ENCODE results near the gene SCUBE1.

Gene SCUBE1

DNA sequence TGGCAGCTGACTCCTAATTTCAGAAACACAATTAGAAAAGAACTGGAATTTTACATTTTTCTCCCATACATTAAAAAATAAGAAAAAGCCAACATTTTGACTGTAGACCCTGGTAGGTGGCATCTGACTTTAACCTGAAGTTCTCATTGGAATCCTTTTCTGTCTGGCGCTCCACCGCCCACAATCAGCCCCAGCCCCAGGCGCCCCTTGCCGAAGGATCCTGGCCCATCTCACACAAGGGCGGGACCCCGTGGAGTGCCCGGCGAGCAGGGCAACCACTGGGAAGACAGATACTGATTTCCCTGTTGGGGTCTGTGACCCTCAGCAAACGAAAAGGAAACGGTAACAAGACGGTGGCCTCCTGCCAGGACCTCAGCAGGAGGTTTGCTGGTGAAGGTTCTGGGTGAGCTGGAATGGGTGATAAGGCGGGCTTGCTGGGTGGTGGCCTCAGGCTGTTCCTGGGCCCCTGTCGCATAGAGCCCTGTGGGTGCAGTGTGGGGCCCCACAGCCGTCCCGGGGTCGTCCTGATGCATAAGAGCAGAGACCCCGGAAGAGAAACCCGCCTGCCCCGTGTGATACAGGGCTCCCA is 176.1 kb downstream of the SCUBE1 start:
- no peak for TF ChIP-seq GATA3 (IDR thresholded peaks at IDR 0.05; ENCODE audit: low read depth, low read length)
- TF ChIP-seq GATA2 (IDR thresholded peaks at IDR 0.05; ENCODE audit: low read depth, low read length) = no peak

DNA sequence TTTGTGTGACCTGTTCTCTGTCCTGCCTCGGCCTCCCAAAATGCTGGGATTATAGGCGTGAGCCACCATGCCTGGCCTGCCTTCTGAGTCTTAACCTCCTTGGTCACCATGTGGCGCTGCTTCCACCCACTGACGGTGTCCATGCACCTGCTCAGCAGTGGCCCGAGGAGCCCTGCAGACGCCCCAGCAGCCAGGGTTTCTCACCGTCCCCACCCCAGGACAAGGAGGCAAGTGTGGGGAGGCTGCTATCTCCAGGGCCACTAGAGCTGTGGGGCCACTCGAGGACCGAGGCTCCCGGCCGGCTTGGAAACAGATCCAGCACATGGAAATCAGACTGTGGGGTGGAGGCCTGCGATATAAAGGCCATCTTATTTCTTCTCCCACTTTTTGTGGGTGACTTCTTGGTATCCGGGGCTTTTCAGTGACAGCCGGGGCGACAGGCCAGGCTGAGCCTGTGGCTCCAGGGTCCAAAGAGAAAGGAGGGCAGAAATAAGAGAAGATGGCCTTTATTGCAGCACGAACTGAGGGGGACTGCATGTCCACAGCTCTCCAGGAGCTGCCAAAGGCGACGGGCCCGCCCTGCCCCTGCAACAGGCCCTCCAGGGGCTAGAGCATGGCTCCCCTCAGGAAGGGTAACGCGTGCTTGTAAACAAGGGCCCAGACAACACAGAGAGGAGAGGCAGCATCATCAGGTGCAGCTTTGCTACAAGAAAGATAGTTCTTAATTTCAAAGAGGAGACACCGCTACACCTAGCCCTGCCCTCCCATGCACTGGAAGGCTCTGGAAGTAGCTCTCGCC is 176.8 kb downstream of the SCUBE1 start:
- TF ChIP-seq GATA3 (IDR thresholded peaks at IDR 0.05; ENCODE audit: low read depth, low read length) (no peak), GATA2 (IDR thresholded peaks at IDR 0.05; ENCODE audit: low read depth, low read length) (no peak)

DNA sequence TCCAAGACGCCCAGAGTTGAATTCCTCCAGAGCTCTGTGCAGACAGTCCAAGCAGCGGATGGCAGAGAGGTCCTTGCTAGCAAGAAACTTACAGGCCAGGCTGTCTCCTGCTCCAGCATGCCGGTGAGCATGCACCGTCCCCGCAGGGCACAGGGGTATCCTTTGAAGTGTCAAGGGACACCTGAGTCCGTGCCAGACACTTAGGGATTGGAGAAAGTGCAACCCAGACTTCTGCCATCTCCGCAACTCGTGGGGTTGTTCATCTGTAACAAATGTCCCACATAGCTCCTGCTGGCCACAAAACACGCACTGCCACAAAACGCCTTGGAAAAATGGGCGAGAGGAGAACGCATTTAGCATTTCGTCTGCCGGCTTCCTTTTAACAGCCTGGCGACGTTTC is 178.5 kb downstream of the SCUBE1 start:
- TF ChIP-seq GATA3 (IDR thresholded peaks at IDR 0.05; ENCODE audit: low read depth, low read length) = no peak
- TF ChIP-seq GATA2 (IDR thresholded peaks at IDR 0.05; ENCODE audit: low read depth, low read length) = no peak

DNA sequence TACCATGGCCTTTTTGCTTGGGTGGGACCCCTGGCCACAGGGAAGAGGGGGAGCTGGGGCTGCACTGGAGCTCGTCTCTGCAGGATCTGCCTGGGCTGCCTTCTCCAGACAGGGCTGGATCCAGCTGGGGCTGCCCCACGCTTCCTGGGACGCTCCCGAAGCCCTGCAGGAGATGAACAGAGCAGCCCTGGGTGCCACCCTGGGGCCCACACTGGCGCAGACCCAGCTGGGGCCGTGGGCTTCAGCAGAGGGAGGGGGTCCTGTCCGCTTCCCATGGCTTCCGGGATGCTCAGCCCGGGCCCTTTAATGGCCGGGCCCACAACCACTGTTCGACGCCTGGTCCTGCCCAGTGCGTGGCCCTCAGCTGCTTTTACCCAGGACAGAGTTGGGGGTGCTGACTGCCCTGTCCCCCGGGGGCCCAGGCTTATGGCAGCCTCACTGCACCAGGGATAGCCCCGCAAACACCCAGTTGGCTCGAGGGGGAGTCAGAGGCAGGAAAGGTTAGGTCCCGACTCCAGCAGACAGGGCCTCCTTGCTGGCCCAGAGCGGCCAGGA is 179.9 kb downstream of the SCUBE1 start:
- TF ChIP-seq GATA2 (IDR thresholded peaks at IDR 0.05; ENCODE audit: low read depth, low read length) = no peak
- TF ChIP-seq GATA3 (IDR thresholded peaks at IDR 0.05; ENCODE audit: low read depth, low read length) = no peak

DNA sequence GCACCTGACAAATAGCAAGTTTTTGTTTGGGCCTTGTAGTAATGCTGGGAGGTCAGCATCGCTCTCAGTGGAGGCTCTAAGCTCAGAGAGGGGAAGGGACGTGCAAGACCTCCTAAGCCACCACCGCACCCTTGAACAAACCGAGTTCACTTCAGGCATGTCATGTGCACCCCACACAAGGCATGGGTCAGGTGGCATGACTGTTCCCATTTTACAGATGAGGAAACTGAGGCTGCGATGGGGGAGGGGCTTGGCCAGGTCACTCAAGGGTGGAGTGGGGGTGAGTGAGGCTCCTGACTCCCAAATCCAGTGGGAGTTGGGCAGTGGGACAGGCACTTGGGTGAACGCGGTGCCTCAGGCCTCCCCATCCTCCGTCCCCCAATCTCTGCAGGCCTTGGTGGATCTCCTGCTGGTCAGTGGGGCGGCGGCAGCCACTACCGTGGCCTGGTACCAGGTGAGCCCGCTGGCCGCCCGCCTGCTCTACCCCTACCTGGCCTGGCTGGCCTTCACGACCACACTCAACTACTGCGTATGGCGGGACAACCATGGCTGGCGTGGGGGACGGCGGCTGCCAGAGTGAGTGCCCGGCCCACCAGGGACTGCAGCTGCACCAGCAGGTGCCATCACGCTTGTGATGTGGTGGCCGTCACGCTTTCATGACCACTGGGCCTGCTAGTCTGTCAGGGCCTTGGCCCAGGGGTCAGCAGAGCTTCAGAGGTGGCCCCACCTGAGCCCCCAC is 180.6 kb downstream of the SCUBE1 start:
- TF ChIP-seq GATA3 (IDR thresholded peaks at IDR 0.05; ENCODE audit: low read depth, low read length) (no peak), GATA2 (IDR thresholded peaks at IDR 0.05; ENCODE audit: low read depth, low read length) (no peak)

DNA sequence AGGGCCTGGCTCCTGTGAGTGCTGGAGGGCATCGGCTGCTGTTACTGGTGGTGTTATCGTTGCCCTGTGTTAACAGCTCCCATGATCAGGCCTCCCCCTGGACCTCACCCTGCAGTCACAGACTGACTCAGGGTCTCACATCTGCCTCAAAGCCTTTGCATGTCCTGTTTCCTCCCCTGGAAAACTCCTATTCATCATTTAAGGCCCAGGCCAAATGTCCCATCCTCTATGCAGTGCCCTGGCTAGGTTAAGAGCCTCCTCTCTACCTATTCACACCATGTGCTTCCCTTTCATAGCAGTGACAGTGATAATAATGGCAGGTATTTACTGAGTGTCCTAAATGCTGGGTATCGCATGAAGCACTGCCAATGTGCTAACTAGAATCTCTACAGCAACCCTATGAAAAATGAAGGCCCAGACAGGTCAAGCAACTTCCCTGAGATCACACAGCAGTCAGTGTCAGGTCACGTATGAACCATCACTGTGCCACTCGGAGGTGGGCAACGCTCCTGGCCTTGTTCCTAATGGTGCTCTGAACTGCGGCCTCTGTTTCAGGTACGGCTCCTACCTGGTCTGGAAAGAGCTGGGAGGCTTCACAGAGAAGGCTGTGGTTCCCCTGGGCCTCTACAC is 182.6 kb downstream of the SCUBE1 start:
- TF ChIP-seq GATA2 (IDR thresholded peaks at IDR 0.05; ENCODE audit: low read depth, low read length) = no peak
- no peak for TF ChIP-seq GATA3 (IDR thresholded peaks at IDR 0.05; ENCODE audit: low read depth, low read length)

DNA sequence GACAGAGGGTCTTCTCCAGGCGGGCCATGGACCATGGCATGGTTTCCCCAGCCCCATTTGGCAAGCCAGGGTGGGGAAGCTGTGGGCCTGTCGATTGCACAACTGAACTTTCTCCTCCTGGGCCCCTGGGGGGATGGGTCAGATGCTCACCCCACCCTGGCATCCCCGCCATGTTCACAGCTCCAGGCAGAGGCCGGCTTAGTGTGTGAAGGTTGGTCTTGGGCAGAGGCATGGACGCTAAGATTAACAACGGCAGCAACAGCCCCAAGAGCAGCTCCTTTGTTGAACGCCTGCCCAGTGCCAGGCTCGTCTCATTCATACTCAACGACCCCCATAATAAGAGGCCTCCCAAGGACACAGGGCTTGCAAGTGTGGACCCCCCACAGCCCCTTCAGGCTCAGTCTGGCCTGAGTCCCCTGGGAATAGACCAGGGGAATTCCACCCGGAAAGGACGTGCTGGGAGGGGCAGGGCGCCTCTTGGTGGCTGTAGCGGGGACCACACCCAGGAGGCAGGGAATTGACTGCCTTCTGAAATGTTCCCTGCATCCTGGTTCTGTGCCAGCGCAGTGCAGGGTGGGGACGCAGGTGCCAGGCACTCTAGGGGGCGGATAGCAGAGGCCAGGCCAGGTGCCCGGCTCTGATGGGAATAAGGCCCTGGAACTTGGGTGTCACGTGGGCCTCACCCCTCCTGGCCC is 183.5 kb downstream of the SCUBE1 start:
- TF ChIP-seq GATA3 (IDR thresholded peaks at IDR 0.05; ENCODE audit: low read depth, low read length) (no peak), GATA2 (IDR thresholded peaks at IDR 0.05; ENCODE audit: low read depth, low read length) (no peak)

DNA sequence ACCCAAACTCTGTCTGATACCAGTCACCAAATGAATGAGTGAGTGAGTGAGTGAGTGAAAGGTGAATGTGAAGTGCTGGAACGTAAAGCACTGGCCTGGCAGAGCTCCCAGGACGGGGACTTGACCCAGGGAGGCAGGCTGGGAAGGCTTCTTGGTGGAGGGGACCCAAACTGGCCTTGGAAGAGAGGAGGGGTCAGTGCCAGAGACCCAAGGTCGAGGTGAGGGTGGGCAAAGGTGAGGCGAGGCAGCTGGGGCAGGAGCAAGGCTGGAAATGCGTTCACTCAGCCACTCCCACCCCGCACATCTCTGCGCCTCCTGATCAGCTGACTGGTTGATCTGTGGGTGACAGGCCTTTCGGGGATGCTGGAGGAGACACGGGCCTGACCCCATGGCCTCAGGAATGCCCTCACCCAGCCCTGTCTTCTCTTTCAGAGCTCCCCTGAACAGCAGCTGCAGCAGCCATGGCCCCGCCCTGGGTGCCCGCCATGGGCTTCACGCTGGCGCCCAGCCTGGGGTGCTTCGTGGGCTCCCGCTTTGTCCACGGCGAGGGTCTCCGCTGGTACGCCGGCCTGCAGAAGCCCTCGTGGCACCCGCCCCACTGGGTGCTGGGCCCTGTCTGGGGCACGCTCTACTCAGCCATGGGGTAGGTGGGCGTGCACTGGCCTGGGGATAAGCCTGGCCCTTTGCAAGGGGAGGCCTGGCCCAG is 184.2 kb downstream of the SCUBE1 start:
- TF ChIP-seq GATA2 (IDR thresholded peaks at IDR 0.05; ENCODE audit: low read depth, low read length) (no peak), GATA3 (IDR thresholded peaks at IDR 0.05; ENCODE audit: low read depth, low read length) (no peak)

DNA sequence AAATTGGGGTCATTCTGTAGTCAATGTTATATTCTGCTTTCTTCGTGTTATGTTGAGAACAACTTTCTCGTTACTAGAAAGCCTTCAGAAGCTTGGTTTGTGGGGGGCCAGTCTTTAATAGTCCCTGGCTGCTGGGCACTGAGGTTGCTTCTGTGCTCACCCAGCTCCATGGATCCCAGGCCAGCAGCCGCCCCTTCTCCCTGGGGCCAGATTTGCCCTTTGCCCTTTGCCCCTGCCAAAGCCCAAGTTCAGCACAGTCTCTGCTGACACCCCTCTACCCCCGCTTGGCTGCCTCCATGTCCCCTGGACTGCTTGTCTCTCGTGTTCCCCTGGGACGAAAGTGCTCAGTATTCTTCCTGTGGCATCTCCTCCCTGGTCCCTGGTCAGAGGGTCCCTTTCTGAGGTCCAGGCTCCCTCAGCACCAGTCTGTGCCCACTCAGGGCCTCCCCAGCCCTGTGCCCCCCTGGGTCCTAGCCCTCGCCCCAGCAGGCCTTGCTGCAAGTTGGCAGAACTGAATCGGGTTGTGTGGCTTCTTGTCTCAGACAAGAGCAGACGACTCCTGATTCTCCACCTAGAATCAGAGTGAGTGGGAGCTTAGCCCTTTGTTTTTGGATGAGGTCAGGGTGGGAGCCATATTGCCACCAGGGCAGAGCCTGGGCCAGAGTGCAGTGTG is 185.2 kb downstream of the SCUBE1 start:
- TF ChIP-seq GATA2 (IDR thresholded peaks at IDR 0.05; ENCODE audit: low read depth, low read length) (no peak), GATA3 (IDR thresholded peaks at IDR 0.05; ENCODE audit: low read depth, low read length) (no peak)

DNA sequence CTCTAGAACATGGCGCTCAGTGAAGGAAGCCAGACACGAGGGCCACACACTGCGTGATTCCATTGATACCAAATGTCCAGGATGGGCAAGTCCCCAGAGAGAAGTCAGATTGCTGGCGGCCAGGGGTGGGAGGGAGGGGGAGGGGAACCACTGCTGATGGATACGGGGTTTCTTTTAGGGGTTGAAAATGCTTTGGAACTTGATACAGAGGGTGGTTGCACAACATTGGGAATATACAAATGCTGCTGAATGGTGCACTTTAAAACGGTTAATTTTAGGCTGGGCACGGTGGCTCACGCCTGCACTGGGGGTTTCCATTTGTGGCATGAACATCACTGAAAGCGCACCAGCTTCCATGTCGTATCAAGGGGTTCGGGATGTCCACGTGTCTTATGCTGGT is 186.8 kb downstream of the SCUBE1 start:
- TF ChIP-seq GATA2 (IDR thresholded peaks at IDR 0.05; ENCODE audit: low read depth, low read length) = no peak
- TF ChIP-seq GATA3 (IDR thresholded peaks at IDR 0.05; ENCODE audit: low read depth, low read length) = no peak

DNA sequence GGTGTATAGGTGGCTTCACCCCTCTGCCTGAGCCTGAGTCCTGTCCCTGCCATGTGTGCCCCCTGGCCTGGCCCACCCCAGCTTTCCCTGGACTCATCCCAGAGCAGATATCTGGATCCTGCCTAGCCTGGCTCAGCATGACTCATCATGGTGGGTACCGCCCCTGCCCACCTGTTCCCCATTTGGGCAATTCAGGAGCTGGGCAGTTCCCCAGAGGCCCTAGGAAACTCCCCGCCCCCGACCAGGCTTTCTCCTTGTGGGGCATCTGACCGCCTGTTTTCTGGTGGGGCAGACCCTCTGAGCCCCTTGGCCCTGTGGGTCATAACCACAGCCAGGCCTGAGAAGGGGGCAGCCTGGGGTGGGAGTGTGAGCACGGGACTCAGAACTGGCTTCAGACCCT is 187.4 kb downstream of the SCUBE1 start:
- no peak for TF ChIP-seq GATA3 (IDR thresholded peaks at IDR 0.05; ENCODE audit: low read depth, low read length)
- no peak for TF ChIP-seq GATA2 (IDR thresholded peaks at IDR 0.05; ENCODE audit: low read depth, low read length)

DNA sequence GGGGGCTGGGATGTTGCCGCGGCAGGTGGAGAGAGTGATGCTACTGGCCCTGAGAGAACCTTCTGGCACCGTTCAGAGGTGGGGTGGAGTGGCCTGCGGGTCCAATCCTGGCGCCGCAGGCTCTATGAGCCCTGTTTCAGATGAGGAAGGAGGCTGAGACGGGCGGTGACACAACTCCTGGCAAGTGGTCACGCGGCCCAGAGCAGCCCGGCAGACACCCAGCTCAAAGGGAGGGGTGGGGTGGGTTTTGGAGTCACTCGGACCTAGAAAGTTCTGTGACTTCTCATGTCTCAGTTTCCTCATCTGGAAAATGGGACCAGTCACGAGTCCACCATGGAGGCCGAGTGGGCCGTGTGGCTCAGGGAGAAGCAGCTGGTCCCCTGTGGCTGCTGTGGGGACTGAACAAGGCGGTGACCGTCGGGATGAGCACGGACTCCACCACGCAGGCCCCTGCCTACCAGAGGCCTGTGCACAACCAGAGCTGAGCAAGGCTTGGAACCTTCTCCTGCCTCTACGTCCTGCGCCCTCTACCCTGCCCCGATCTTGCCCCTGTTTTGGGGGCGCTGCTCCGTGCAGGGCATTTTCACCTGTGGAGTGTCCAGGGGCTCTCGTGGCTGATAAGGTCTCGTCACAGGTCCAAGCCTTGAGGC is 188.2 kb downstream of the SCUBE1 start:
- TF ChIP-seq GATA2 (IDR thresholded peaks at IDR 0.05; ENCODE audit: low read depth, low read length) (no peak), GATA3 (IDR thresholded peaks at IDR 0.05; ENCODE audit: low read depth, low read length) (no peak)
